Sciatic nerve (tissue), 2 donors: ENCODE data around the gene AQP3. TPM values are rescaled to one million over a fixed set of nuclear protein-coding genes. Genes with fewer than 3 reads are reported as not detected.
A peak's percentile ranks its signal among the peaks of the same experiment; 100 is the strongest.

Source experiments
- ATAC-seq: fragments of 200-7000 bp; cut with Tn5 transposase; one replicate; pipeline ENCODE4 v1.9.1; 2020; ENCODE audit warnings: mild to moderate bottlenecking, moderate library complexity
- DNase-seq: peaks from one replicate; pipeline ENCODE4 v3.0.0-alpha.2; 2020; ENCODE audit warnings: low spot score
- intact Hi-C: fragments of 100-400 bp; cut with DNase I; formaldehyde crosslinking; loops from one replicate; pipeline ENCODE4 v1.14.2; 2022
- total RNA-seq: library from RNA; stranded (reverse); fragmentation: NEBNext Ultra II Directional; extraction: Animal tissue kit (Norgen Biotek cat#: 25700); gene quantifications from one replicate; pipeline ENCODE4 v1.2.1, GENCODE V29; 2021
- donor health status: DM: no; HTN: no; CAD: no.
- donor health status: DM: no; HTN: no; CAD: no.

AQP3 gene
- total RNA-seq, 1 donor from 2014 or later = 23.7 TPM

DNA sequence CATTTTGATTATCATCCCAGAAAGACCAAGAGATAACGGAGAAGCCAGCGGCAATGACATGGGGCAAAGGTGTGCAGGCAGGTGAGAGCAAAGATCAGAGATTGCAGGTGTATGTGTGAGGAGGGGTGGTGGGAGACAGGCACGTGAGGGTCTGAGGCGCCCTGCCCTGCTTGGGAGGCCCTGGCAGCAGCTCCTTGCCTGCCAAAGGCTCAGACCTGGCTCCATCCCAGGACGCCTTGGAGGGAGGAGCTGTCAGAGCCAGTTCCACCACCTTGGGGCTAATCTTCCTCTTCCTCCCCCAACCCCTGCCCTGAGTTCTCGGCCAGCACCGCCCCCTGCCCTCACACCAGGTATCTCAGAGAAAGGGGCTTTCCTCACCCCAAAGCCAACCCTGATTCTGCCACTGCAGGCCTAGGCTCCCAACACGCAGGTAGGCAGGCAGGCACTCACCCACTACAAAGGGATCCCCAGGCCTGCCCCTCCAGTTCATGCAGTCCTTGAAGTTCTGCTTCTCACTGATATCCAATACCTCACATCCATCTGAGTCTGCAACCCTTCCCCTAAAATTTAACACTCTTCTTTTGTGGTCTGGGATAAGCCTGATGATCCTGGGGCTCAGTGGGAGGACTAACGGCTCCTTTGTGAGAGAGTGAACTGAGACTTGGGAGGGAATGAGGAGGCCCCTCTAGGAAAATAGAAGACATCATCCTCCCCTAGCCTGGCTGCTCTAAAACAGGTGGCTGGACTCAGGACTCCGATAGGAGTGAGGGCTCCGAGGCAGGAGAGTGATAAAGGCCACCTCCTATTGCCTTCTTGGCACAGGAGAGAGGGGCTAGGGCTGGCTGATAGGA is 1.8 kb downstream of the AQP3 start:
- DNase-seq = no peak
- no peak for ATAC-seq
- intact Hi-C loops = no loop called here

DNA sequence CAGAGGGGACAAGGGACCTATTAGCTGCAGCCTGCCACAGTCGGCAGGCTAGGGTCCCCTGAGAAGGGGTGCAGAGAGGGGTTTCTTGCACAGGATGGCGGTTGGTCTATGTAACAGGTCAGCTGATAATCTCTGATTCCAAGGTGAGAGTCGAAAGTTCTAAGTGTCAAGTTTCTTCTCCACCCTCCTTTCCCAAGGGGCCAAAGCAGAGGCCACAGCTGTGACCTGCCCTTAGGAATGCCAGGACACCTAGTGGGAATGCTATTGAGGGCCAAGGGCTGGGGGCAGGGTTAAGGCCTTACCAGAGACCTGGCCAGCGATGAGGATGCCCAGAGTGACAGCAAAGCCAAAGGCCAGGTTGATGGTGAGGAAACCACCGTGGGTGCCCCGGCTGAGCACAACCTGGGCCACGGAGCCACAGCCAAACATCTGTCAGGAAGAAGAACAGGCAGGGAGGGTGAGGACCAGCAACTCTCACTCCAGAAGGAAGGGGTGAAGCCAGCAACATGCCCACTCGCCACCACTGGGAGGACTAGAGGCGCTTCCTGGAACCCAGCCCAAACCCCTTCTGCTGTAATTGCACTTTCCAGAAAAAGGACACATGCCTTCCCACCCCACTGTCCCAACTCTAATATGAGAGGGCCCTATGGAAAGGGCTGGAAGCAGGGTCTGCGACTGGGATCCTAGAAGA is 3.8 kb downstream of the AQP3 start:
- DNase-seq (no peak), ATAC-seq (no peak)
- intact Hi-C loops = no loop called here

DNA sequence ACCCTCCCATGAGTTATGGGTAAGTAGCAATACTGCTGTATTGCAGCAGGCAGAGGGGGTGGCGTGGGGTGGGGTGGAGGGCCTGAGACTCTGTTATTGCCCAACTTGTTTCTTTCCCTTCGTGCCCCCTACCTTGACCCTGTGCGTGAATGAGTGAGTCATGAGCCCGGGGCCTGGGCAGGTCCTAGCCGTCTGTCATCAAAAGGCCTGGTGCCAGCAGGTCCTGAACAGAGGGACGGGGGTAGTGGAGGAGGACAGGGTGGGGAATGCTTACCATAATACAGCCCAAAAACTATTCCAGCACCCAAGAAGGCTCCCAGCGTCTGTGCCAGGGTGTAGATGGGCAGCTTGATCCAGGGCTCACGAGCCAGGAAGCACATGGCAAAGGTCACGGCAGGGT is 4.3 kb downstream of the AQP3 start:
- ATAC-seq (no peak), DNase-seq (no peak)
- intact Hi-C loops = no loop called here

DNA sequence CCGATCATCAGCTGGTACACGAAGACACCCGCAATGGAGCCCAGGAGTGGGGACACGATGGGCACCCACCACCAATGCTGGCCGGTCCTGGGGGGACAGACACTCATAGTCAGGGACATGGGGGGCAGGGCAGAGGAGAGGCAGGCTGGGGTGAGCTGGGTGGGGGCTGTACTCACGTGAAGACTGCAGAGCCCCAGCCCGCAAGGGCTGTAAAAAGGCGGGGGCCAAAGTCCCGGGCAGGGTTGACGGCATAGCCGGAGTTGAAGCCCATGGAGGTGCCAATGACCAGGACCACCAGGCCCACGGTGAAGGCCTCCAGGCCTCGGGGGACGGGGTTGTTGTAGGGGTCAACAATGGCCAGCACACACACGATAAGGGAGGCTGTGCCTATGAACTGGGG is 5.3 kb downstream of the AQP3 start:
- intact Hi-C loops = no loop called here
- no peak for ATAC-seq
- no peak for DNase-seq

DNA sequence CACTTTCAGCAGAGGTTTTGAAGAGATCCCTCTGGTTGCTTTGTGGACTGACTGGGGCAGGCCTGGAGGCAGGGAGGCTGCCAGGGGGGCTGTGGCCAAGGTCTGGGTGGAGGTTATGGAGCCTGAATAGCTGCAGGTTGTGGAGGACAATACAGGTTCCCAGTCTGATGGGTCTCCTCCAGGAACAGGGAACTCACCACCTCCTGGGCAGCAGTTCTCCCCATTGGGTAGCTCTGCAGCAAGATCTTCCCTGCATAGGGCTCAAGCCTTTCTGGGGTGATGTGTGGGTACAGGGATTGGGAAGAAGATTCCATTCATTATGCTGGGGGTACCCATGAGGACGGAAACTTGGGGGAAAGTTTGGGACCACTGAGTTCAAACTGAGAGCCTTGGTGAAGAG is 6.8 kb downstream of the AQP3 start:
- DNase-seq (no peak), ATAC-seq (no peak)
- intact Hi-C loops = no loop called here

DNA sequence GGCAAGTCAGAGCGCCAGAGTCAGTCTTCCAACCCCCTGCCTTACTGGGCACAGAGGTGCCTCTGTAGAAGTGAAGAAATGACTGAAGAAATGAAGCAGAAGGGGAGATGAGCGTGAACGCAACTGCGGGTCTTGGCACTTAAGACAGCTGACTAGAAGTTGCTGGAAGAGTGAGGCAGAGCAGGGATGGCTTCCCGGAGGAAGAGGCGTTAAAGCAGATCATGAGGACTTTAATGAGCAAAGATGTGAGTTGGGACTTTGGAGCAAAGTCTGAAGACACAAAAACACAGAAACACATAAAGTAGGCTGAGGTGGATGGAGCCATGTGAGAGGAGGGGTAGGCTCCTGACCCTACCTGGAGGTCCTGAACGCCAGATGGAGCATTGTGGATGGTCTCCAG is 7.2 kb downstream of the AQP3 start:
- intact Hi-C loops = no loop called here
- ATAC-seq (no peak), DNase-seq (no peak)

DNA sequence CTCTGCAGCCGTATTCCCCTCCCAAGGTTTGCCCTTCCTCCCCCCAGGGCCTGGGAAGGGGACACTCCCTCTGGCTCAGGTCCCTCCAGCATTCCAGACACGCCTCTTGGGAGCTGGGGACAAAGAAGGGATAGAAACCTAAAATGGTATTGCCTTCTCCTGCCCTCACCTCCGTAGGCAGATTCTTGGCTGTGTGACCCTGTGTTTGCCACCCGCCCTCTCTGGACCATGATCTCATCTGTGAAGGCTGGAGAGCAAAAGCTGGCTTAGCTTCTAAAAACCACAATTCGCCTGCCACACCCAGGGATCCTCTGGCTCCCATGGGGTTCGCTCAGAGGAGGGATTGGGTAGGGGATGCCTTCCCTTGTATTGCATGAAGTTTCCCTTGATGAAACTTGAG is 7.7 kb downstream of the AQP3 start:
- DNase-seq (no peak), ATAC-seq (no peak)
- intact Hi-C loops = no loop called here

DNA sequence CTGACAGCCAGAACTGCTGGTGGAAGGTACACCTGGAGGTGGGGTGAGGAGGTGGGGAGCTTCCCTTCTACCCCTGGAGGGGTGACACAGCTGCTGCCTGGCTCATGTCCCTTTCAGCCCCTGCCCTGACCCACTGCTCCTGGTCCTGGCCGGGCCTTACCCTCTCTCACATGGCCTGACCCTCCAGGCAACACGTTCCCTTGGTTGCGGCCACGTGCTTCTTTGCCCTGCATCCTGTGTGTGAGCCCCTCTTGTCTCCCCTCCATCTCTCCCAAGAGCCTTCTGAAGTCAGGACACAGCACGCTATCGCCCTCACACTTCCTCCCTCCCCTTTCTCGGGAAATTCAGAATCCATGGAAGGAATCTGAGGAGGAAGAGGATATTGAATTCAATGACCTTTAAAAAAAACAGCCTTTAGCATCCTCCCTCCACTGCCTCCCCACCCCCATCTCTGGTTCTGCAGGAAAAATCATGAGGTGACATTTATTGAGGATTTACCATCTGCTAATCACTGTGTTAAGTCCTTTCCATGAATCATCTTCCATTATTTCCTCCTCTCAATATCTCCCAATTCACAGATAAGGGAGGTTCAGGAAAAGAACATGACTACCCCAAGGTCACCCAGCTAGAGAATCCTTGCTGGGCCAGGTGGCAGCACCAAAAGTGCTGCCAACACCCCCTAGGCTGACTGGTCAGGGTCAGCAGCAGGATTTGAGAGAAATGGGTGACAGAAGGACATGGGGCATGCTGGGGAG is 8.3 kb downstream of the AQP3 start:
- ATAC-seq (no peak), DNase-seq (no peak)
- intact Hi-C loops = no loop called here

DNA sequence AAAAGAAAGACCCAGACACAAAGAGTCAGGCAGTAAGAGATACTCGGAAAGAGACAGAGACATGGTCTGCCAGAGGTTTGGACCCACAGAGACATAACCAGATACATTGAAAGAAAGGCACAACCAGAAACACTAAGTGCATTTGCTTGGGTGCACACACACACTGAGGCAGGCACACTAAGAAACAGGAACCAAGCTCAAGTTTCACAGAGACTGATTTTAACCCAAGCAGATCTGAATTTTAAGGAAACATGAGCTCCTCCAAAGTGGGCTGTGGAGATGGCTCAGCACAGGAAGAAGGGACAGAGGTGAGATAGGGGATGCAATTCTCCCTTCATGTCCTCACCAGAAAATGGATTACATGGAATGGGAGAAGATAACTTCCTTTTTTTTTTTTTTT is 9.5 kb downstream of the AQP3 start:
- intact Hi-C loops = no loop called here

DNA sequence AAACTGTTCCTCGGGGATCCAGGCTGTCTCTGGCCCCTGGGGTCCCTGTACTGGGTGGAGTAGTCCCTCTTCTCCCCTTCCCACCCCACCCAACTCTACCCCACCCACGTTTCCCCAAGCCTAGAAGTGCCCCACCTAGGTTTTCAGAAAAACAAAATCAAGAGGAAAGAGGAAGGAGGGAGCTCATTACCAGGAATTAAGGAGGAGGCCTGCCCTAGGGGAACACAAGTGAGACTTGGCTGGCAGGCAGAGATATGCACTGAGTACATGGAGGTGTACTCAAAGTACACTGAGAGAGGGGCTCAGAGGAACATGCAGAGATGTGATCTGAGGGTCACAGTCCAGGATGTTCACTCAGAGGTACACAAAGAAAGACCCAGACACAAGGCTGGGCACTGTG is 10.2 kb downstream of the AQP3 start:
- peak; percentile 27 for ATAC-seq
- DNase-seq = no peak
- intact Hi-C loops = no loop called here

More for the DNA sequence above, 9.5 kb downstream of the AQP3 start:
- no peak for ATAC-seq
- no peak for DNase-seq

DNA sequence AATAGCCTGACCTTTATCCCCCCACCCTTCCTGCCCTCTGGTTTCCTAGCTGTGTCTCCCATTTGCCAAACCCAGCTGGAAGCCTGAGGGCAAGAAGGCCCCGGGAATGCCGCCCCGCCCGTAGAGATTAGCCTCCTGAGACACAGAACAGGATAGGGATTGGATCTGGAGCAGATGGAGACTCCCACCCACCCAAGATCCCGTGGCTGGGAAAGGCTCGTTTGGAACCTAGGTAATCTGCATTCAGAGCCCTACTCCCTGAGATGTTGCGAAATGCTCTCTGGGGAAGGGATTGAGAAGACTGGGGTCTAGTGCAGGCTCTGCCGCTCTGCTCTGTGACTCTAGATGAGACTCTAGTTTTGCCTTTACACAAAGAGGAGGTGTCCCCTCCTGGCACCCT is 10.9 kb downstream of the AQP3 start:
- DNase-seq (no peak), ATAC-seq (peak; percentile 61)
- intact Hi-C loops = no loop called here

DNA sequence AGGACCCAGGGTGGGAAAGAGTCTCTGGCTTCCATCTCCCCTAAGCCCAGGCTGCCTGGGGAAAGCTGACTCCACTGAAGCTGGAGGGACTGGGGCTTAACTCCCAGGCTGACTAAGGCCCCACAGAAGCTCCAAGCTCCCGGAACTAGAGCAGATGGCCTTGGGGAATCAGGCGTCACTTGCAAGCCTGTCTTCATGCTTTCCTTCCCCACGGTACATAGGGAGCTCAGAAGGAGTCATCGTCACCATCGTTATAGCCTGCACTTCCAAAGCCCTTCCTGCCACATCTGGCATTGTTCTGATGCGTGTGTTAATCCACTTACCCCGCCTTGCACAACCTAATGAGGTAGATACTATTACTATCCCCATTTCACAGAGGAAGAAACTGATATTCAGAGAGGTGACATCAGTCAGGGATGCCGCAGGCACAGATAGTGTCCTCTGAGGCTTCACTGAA is 11.5 kb downstream of the AQP3 start:
- DNase-seq (no peak), ATAC-seq (no peak)
- intact Hi-C loops = no loop called here

DNA sequence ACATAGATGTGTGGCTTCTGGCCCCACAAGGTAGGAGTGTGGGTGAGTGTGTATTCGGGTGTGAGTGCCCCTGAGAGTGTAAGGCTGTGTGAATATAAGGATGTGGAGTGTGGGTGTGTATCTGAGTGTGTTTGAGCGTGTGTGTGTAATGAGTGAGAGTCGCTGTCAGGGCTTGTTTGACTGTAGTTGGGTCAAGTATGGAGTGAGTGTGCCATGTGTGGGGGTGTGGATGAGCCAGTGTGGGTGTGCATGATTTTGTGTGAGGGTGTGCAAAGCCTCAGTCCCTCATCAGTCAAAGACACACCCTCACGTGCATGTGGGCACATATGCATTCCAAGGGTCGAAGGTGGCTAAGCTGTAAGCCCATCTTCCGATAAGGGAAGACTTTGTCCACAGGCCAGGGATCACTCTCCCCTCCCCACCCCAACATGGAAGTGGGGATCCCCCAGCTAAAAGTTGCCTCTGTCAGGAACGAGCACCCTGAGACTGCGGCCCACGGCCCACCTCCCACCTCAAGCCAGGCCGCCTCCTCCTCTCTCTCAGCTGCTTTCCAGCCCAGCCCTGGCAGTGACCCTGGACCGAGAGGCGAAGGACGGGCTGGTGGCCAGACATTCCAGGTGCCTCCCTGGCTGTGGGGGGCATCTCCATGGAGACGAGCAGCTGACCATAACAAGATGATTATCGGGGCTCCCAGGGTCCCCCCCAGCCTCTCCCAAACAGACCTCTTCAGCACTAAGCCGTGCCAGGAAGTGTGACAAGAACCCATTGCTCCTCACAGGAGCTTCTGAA is 12.9 kb downstream of the AQP3 start:
- no peak for DNase-seq
- ATAC-seq = peak; percentile 13
- intact Hi-C loops = no loop called here

DNA sequence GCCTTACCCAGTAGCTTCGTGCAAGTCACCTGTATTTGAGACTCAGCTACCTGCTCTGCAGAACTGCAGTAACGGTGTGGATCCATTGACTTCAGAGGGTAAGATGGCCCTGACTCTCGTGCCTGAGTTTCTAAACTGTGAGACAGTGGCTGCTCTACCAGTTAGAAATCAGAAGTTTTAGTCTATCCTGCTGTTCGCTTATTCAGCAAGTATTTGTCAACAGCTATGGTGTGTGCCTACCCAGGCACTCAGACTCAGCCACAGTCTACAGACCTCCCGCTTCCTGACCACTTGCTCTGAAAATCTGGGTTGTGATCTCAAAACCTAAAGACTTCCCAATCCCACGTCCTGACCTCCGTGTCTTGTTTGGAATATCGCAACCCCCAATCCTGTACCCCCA is 13.5 kb downstream of the AQP3 start:
- DNase-seq (no peak), ATAC-seq (no peak)
- intact Hi-C loops = no loop called here

DNA sequence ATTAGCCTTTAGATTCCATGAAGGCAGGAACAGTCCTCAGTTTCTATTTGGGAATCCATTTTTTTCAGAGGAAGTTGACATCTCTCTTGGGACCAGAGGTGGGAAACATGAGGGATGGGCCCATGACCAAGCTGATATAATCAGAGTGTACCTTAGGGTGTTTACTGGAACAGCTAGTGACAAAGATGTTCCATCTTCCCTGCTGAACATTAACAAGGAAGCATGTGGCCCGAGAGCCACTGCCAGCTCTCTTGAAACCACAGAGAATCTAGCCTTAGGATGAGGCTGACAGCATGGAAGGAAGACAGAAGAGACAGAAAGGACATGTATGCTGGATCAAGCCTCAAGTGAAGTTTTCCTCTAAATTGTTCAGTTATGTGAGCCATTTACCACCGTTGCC is 16.0 kb downstream of the AQP3 start:
- DNase-seq (no peak), ATAC-seq (no peak)
- intact Hi-C loops = no loop called here

DNA sequence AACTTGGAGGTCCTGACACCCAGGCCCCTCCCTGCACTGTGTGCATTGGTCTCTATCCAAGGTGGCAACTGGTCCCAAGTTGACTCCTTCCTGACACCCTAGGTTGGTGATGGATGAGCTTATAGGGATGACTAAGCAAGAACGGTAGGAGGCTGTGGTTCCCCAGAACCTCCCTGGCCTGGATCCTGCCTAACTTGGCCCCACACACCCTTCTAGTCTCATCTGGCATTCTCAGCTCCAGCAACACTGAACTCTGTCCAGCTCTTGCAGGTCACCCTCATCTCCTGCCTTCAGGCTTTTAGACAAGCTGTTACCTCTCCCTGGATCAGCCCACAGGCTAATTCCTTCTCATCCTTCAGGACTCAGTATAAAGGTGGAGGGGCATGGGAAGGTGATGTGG is 16.5 kb downstream of the AQP3 start:
- DNase-seq (no peak), ATAC-seq (no peak)
- intact Hi-C loops = no loop called here

DNA sequence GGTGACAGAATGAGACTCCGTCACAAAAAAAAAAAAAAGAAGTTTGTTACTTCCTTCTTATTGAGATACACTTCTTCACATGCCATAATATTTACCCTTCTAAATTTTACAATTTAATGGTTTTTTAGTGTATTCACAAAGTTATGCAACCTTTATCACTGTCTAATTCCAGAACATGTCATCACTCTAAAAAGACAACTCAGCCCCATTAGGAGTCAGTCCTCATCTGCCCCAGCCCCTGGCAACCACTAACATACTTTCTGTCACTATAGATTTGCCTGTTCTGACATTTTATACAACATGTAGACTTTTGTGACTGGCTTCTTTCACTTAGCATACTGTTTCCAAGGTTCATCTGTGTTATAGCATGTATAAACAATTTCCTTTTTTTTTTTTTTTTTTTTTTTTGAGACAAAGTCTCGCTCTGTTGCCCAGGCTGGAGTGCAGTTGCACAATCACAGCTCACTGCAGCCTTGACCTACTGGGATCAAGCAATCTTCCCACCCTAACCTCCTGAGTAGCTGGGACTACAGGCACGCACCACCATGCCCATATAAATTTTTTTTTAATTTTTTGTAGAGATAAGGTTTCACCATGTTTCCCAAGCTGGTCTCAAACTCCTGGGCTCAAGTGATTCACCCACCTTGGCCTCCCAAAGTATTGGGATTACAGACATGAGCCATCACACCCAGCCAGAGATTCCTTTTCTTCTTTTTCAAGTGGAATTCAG is 18.0 kb downstream of the AQP3 start:
- intact Hi-C loops = no loop called here
- ATAC-seq (no peak), DNase-seq (no peak)

DNA sequence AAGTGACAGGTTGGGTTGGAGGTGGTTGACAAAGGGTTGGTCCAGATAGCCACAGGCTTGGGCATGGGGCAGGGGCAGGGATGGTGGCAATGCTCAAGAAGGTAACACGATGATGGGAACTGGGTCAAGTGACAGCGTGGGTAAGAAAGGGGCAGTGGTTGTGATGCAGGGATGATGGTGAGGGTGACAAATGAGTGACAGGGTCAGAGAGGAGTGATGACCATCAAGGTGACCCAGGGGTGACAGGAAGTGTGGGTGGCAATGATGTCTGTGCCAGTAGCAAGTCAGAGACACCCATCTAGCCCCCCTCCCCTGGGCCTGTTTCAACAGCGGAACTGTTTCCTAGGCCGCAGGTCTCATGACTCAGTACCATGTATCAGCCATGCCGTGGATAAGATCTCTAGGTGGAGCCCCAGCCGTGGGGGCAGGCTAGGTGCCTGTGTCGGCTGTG is 20.5 kb downstream of the AQP3 start:
- DNase-seq = no peak
- ATAC-seq = no peak
- intact Hi-C loops = no loop called here
